GM19328 (cell line): Measurements from ENCODE around the gene CRYGB.
A peak's percentile ranks its signal among the peaks of the same experiment; 100 is the strongest.

Source experiments
- ATAC-seq: cut with Tn5 transposase; IDR thresholded peaks from one replicate; pipeline ENCODE4 v1.9.1; 2021; ENCODE audit warnings: mild to moderate bottlenecking, moderate library complexity; ENCODE audit not compliant: unreplicated experiment

CRYGB gene, protein sequence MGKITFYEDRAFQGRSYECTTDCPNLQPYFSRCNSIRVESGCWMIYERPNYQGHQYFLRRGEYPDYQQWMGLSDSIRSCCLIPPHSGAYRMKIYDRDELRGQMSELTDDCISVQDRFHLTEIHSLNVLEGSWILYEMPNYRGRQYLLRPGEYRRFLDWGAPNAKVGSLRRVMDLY

DNA sequence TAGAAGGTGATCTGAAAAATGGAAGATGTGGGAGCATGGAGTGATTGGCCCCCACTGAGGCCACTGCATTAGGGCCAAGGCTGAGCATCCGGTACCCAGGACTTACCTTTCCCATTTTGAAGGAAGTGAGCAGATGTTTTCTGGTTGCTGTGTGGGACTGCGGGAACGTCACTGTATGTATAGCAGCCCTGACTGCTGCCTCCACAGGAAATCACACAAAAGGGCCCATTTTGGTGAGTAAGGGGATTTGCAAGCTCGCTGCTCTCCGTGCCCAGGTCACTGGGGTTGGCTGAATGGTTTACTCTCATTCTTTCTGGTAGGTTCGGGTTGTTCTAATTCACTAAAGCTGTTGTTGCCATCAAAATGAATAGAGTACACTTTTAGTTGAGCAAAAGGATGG, at the start of gene CRYGB:
Gene CRYGB (minus strand): TSS at position 153 of the 400 bp plus-strand sequence. CDS start 38 bp downstream, at position 115.
- ATAC-seq, result no peak

DNA sequence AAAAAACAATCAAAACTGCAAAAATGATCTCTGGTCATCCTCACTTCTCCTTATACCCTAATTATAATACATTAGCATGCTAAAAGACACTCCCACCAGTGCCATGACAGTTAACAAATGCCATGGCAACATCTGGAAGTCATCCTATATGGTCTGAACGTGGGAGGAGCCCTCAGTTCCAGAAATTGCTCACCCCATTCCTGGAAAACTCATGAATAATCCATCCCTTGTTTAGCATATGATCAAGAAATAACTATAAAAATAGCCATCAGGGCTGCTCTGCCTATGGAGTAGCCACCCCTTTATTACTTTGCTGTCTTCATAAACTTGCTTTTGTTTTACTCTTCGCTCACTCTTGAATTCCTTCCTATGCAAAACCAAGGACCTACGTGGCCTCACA, 49.6 kb upstream of the CRYGB start:
- no peak for ATAC-seq

DNA sequence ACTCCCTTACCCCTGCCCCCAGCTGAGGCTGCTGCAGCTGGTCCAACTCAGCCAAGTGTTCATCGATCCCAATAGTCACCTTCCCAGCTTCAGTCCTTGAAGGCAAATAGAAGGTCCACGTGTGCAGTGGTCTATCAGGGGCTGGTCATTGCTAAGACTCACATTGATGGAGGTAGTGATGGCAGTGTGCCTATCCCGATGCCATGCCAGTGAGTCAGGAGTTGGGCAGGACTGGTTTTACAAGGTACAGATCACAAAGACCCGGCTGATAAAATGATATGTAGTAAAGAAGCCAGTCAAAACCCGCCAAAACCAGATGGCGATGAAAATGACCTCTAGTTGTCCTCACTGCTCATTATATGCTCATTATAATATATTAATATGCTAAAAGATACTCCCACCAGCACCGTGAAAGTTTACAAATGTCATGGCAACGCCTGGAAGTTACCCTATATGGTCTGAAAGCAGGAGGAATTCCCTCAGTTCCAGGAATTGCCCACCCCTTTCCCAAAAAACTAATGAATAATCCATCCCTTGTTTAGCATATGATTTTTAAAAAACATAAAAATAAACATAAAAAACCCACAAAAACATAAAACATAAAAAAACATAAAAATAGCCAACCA, 46.8 kb upstream of the CRYGB start:
- ATAC-seq, result no peak

DNA sequence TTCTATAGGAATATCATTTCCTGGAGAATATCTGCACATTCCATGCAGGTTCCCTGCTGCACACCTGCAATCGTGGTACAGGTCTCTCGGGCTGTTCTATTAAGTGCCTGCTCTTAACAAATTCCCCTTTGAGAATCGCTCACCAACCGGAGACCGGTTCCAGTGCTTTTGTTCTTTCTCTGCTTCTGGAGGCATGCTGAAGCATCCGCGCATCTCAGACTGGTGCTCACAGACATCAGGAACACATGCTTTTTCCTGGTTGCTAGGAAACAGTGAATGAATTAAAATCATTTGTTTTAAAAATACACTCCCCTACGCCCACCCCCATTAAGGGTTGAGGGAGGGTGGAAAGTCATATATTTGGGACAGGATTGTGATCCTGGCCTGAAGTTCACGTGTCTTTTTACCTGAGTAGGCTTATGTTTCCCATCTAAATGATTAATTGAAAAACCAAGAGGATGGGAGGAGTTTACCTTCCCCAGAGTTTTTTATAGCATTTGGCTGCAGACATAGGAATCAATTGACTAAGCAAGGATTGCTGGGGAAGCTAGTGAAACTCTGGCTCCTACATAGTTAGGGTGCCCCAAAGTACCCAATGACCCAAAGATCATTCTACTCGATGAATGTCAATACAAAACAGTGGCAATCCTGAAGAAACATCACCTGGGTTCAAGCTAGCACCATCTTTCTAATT, 44.0 kb upstream of the CRYGB start, which contains the start of gene C2orf80:
Gene C2orf80 (minus strand): TSS at position 221 of the 694 bp plus-strand sequence. CDS start 3,044 bp downstream, outside the sequence.
- ATAC-seq, result no peak

DNA sequence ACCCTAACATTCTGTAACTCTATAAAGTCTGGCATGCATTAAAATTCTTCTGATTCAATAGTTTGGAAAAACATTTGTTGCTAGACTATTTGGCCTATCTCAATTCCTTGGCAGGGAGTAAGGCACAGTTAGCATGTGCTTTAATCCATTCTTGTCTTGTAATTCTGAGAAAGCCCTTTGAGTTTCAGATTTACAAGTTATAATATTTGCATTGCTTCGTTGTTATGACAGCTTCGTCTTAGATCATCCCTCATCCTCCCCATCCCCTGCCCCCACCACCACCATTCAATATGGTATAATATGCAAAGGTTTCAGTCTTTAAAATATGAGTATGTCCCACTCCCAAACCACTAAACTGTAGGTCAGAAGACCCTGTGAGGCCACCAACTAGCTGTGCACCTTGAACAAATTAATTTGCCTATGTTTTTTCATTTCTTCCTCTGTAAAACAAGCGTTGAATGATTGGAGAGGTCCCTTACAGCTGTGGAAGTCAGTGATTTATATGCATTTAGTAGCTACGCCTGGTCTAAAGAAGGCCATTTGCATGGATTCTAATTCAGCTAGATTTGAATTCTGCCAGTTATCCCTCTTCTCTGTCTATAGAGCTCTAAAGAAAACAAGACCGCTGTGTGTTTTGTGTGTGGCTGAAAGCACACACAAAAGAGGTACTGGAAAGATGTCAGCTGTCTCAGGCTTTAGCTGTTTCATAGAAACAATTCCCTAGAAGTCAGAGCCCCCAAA, 43.3 kb upstream of the CRYGB start:
- ATAC-seq, result no peak

DNA sequence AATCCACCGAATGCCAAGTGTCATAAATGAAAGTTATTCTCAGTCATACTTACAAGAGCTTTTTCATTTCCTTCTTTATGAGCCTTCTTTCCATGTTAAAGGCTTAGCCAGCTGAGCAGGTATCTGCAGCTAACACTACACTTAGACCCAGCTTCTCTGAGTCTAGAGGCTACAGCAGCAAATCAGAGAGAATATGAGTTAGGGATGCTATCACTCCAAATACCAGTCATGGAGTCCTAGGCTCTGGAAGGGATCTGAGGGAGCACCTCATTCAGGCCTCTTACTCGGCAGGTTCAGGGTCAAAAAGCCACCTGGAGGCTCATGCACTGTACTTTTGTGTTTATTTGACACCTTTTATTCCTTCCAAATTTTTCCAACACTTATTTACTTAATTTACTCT, 40.9 kb upstream of the CRYGB start:
- no peak for ATAC-seq

DNA sequence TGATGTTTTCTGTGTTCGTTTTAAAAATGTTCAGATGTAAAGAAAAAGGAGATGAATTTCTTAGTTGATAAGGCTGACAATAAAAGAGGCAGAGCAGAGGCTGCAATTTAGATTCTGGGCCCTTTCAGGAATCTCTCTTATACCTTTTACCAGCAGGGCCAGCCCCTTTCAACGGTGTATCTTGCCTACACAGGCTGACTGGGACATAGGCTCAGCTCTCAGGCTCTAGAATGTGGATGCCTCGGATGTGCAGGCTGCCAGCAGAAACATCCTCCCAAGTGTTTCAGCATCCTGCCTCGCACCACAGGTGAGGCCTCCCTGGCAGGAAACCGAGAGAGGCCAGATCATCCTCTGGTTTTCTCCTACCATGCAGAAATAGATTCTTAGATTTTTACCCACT, 40.5 kb upstream of the CRYGB start:
- no peak for ATAC-seq

DNA sequence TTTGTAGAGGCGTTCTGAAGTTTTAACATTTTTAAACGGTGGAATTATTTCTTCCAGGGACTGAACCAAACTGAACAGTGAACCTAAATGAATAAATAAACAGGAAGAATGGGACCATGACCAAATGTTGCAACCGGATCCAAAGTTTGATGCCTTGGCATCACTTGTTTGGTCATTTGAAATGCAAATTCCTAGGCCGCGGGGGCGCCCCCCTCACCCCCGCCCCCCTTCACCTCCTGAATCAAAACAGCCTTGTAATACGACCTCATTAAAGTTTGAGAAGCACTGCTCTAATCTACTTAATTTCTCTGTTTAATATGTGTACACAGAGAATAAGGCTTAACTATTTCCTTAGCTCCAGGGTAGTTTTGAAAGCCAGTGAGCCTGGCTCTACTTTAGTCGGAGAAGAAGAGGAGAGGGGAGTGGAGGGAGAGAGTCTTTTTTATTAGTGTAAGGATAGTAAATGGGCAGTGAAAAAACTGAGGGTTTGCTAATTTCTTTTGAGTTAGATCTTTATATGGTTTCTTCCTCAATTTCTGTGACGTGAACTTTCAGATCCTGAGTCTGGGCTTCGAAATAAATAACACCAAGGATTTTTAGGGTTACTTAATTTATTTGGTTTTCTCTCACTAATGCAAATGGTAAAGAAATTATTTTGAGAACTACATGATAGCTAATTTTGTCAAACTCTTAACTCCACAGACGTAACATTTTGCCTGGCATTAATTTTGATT, 38.2 kb upstream of the CRYGB start:
- ATAC-seq, result no peak

DNA sequence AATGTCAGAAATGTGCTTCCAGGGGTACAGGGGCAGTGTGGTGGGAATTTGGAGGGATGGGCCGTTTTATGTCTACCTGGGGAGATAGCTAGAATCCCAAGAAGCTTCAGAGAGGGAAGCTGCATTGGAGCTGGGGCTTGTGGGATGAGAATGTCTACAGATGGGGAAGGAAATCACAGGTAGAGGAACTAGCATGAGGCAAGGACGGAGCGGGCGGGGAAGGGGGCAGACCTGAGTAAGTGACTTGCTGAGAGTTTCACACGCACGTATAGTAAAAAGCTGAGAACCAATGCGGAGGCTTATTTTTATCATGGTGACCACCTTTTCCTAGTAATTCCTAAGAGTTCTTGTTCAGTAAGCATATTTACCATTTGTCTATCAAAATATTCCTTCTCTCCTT, 37.6 kb upstream of the CRYGB start:
- no peak for ATAC-seq

DNA sequence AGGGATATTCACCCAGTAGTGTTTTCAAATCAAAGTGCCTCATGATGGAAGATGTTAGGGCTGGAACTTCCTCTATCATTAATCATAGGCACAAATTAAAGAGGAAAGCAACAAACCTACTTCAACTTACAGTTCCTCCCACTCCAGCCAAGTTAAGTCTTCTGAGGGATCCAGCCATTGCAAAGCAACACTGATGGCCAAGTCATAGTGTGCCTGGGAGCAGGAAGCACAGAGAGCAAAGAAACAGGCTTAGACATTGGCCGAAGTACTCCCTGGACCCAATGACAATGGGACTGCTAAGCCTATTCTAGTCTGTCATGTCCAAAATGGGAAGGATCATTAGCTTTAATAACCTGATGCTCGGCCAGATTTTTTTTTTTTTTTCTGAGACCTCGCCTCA, 36.9 kb upstream of the CRYGB start:
- ATAC-seq, result no peak

DNA sequence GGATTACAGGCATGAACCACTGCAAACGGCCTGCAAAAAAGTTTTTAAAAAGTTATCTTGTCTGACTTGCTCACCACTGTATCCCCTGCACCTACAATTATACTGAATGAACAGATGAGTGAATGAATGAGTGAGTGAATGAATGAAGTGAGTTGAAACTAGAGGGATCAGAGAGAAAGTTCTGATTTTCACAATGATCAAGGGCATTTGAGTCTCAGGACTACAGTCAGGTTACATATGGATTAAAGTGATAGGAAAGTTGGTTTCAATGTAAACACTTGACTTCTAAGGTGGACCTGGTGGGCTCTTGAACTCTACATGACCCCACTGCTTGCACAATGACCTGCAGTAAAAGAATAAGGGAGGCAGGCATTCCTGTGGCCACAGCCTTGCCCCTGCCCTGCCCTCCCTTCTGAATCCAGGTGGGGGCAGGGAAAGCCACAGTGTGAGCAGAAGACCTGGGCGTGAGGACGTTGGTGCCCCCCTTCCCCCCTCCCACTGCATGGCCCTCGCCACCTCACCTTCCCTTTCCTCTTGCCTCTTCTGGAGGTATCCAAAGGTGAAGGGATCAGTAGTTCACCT, 33.2 kb upstream of the CRYGB start:
- no peak for ATAC-seq

DNA sequence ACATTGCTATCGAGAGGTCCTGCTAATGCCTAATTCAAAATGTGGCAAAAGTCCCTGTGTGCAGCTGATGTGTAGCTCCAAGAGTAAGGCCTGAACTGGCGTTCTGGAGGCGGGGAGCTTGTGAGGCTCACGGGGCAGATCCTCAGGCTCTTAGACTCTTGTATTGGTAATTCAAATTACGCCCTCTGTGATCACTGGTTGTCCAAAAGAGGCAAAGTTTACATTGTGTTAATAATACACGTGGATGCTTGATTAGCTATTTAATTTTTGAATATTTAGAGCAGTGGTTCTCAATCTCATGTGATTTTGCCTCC, 29.8 kb upstream of the CRYGB start:
- ATAC-seq, result no peak

DNA sequence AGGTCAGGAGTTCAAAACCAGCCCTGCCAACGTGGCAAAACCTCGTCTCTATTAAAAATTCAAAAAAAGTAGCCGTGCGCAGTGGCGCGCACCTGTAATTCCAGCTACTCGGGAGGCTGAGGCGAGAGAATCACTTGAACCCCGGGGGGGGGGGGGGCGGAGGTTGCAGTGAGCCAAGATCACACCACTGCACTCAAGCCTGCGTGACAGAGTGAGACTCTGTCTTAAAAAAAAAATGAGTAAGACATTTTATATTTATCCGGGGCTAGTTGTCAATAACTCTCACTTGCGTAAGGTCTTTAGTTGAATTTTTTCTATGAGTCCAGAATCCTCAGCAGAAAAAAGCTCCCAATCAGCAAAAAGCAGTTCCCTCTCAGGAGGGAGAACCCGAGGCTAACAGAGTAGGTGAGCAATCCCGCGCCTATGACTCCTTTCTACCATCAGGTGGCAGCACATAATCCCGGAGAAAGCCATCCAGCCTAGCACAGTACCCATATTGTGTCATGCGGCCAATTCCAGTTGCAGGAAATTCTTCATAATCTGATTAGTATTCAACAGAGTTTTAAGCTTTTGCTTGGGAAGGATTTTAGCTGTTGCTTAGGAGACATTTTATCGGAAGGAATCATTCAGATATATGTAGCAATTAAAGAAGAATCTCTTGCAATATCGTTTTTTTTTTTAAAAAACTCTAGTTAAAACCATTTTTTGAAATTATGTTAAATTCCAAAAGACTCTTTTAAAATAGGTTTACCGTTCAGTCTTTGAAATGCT, 29.3 kb upstream of the CRYGB start:
- ATAC-seq, result peak; percentile 96

DNA sequence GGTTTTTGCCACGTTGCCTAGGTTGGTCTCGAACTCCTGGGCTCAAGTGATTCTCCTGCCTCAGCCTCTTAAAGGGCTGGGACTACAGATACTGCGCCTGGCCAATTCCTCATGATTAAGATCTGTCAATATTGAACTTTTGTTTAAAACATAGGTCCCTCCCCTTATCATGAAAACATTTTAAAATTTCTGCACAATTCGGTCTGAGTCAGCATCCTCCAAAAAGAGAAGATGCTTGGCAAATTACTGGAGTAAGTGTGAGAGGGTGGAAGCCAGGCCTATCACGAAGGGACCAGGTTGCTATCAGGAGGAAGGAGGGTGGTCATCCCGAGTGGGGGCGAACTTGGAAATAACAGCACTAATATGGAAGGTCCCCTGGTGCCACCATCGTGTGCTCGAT, 28.2 kb upstream of the CRYGB start:
- no peak for ATAC-seq

DNA sequence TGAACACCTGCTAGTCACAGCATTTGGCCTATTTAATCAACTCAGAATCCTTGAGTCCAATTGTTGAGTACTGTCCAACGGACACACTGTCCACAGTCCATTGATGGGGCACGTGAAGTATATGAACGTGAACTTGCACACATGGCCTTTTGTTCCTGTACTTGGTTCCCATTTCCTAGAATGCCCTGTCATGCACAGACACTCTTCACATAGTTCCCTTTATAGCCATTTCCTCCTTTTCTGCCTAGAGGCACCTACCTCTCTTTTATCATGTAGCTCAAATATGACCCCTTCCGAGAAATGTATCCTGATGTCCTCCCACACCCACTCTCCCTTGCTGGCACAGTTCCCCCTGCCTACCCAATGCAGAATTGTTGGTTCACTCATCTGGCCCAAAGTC, 26.2 kb upstream of the CRYGB start:
- no peak for ATAC-seq

DNA sequence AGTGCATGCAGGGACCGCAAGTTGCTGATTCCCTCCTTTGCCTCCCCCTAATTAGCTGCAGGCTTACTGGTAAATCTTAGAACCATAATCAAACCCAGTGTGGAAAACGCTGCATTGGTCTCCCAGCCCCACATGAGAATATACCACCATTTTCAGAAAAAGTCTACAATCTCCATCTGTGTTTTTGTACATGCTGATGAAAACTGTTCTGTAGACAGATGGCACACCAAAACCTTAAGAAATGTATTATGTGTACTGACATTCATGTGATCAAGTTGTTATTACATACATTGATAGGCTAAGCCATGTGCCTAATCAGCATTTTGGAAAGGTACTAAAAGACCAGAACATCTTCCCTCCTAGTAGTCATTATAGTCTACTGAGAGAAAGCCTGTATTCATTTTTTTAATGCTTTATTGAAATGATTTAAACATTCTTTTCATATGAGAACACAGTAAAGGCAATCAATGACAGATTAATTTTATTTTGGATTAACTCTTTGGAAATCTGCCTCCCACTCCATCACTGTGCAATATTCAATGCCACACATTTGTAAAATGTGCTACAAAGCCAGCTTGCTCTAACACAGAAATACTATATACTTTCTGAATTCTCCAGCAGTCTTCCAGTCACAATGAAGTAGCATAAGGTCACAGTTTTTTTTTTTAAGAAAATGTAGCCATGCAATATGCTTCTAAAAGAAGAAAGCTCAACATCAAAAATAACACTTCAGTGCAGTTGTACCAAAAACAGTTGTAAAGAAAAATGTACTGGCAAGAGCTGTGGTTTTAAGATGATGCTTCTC, 19.2 kb upstream of the CRYGB start:
- ATAC-seq, result no peak

DNA sequence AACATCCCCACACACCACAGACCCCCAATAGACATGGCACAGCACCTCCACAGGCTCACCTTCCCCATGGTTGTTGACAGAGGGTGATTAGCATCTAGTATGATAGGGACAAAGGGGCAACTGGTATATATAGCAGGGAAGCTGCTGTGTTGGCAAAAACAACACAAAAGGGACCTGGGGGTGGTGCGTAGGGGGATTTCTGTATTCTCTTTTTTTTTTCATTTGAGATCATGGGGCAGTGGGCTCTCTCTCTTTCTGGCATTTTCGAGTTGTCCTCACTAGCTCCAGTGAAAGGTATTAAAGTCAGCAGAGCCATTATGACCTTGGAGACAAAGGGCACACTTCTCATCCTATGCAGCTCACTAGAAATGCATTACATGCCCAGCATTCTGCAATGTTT, 17.5 kb upstream of the CRYGB start, which contains the start of gene CRYGA:
Gene CRYGA (minus strand): TSS at position 101 of the 400 bp plus-strand sequence. CDS start 33 bp downstream, at position 68.
- ATAC-seq, result no peak

DNA sequence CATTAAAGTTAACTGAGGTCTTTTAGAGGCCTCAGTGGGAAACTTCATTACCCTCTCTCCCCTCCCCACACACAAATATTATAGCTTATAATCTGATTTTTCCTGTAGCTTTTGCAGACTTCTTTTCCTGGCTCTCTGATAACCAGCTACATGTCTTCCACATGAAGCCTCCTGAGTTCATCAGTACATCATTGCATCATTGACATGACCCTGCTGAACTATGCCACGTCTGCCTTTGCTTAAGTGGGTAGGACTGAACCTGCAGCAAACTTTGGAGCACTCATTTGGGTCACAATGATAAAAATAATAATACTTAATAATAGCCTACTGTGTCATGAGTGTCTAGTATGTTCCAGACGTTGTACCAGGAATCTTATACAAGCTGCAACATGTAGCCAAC, 10.5 kb upstream of the CRYGB start:
- ATAC-seq, result no peak

DNA sequence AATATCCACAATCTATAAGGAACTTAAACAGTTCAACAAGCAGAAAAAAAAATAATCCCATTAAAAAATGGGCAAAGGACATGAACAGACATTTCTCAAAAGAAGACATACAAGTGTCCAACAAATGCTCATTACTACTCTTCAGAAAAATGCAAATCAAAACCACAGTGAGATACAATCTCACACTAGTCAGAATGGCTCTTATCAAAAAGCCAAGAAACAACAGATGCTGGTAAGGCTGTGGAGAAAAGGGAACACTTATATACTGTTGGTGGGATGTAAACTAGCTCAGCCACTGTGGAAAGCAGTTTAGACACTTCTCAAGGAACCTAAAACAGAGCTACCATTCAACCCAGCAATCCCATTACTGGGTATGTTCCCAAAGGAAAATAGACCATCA, 7.2 kb upstream of the CRYGB start:
- ATAC-seq, result no peak
